ENCODE data around the gene TBCK. TPM values are rescaled to one million over a fixed set of nuclear protein-coding genes. Genes with fewer than 3 reads are reported as not detected.

TBCK gene
- total RNA-seq, 1 donor from 2014 or later, result 47.6 TPM

- H3K9me3 Mint-ChIP-seq, result no peaks in the 10 kb centered on the region
- H3K27me3 Mint-ChIP-seq (ENCODE audit: low read depth), result no peaks in the 10 kb centered on the region
- H3K4me3 Mint-ChIP-seq, result no peak overlapping the region
- H3K36me3 Mint-ChIP-seq (ENCODE audit: low read depth), result no peaks in the 10 kb centered on the region
- no peak overlapping the region for H3K27ac Mint-ChIP-seq (ENCODE audit: unreplicated experiment)
- TF ChIP-seq, protein P1, sequence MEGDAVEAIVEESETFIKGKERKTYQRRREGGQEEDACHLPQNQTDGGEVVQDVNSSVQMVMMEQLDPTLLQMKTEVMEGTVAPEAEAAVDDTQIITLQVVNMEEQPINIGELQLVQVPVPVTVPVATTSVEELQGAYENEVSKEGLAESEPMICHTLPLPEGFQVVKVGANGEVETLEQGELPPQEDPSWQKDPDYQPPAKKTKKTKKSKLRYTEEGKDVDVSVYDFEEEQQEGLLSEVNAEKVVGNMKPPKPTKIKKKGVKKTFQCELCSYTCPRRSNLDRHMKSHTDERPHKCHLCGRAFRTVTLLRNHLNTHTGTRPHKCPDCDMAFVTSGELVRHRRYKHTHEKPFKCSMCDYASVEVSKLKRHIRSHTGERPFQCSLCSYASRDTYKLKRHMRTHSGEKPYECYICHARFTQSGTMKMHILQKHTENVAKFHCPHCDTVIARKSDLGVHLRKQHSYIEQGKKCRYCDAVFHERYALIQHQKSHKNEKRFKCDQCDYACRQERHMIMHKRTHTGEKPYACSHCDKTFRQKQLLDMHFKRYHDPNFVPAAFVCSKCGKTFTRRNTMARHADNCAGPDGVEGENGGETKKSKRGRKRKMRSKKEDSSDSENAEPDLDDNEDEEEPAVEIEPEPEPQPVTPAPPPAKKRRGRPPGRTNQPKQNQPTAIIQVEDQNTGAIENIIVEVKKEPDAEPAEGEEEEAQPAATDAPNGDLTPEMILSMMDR (conservative IDR thresholded peaks at IDR 0.05), result no peak
- DNase-seq (ENCODE audit: low read depth, low spot score), result no peak
- no peaks in the 10 kb centered on the region for H3K4me1 Mint-ChIP-seq
Observed at GRCh38 chr4:106263594-106264330, 52.2 kb downstream of the TBCK start.

GRCh38 chr4:106261980-106262379 is 54.0 kb downstream of the TBCK start:
- TF ChIP-seq, protein P1 (conservative IDR thresholded peaks at IDR 0.05), result no peak
- DNase-seq (ENCODE audit: low read depth, low spot score), result no peak
- H3K9me3 Mint-ChIP-seq, result no peaks in the 10 kb centered on the region
- H3K4me1 Mint-ChIP-seq, result no peaks in the 10 kb centered on the region
- no peaks in the 10 kb centered on the region for H3K36me3 Mint-ChIP-seq (ENCODE audit: low read depth)
- H3K27me3 Mint-ChIP-seq (ENCODE audit: low read depth), result no peaks in the 10 kb centered on the region
- no peak overlapping the region for H3K4me3 Mint-ChIP-seq
- no peak overlapping the region for H3K27ac Mint-ChIP-seq (ENCODE audit: unreplicated experiment)

DNA sequence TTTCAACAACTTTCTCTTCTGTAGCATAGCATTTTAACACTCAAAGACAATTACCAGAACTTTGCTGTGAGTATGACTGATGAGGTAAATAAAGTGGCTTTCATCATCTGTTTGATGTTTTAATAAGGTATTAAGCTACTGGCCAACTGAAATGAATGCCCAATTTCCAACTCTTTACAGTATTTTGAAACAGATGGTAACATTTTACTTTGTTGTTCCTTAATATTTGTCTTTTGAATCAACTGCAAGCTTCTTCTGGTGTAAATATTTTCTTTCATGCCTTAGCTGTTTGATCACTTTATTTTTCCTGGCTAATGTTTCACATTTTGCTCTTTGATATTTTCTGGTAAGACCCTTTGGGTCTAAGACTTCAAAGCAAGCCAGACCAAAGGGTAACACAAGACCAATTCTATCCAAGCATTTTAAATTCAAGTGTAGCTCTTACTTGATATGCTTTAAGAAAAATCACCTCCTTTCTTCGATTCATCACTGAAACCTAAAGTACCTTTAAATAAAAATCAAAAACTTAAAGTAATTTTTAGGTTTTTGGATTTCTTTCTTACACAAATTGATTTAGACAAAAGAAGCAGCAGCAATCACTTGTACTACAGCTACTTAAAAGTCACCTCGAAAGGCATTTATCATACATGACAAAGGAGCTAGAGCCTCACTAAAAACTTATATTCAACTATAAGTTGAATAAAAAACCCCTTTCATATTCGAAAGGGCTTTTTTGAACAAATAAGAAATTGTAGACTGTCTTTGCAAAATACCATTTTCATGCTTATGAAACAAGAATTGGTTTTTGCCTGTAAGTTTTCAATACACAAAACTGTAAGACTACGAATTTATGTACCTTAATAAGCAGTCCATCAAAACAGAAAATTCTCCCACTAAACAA is 57.6 kb downstream of the TBCK start:
- DNase-seq (ENCODE audit: low read depth, low spot score), result no peak
- Mint-ChIP-seq H3K4me3 (no peak overlapping the region), H3K4me1 (no peaks in the 10 kb centered on the region), H3K27me3 (ENCODE audit: low read depth) (no peaks in the 10 kb centered on the region), H3K9me3 (no peaks in the 10 kb centered on the region), H3K36me3 (ENCODE audit: low read depth) (no peaks in the 10 kb centered on the region), H3K27ac (ENCODE audit: unreplicated experiment) (no peak overlapping the region)
- TF ChIP-seq, protein P1 (conservative IDR thresholded peaks at IDR 0.05), result no peak

DNA sequence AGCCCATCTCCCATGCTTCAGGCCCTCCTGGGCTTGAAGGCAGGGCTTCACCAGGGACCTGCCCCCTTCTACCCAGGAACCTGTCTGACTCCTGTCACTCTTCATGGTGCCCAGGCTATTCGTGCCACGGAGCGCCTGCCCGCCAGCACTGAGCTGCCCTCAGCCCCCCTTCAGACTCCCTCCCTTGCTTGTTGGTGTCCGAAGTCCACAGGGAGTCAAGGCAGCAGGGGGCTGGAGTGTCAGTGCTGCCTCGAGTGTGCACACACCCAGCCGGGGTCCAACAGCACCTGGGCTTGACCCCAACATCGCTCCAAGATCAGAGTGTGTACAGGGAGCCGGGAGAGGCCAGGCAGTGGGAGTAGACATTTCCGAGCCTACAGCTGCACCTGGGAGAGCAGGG is 59.8 kb downstream of the TBCK start:
- no peak for DNase-seq (ENCODE audit: low read depth, low spot score)
- Mint-ChIP-seq H3K9me3 (no peaks in the 10 kb centered on the region), H3K4me3 (no peak overlapping the region), H3K27ac (ENCODE audit: unreplicated experiment) (no peak overlapping the region), H3K4me1 (no peaks in the 10 kb centered on the region), H3K36me3 (ENCODE audit: low read depth) (no peaks in the 10 kb centered on the region), H3K27me3 (ENCODE audit: low read depth) (no peaks in the 10 kb centered on the region)
- TF ChIP-seq, protein P1 (conservative IDR thresholded peaks at IDR 0.05), result no peak

DNA sequence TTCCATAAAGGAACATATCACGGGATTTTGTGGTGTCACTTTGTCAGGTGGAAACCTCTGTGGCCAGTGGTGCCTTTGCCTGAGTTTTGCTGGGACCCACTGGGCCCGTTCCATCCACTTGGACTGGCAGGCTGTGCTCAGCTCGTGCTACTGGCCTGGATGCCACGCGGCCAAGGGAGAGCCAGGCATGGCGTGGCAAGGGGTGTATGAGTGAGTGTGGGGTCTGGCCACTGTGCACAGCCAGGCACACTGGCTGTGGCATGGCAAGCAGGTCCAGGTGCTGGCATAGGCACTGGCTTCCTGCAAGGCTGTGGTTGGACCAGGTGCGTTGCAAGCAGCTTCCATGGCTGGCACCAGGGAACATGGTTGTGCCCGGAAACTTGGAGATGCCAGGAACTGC is 60.8 kb downstream of the TBCK start:
- H3K36me3 Mint-ChIP-seq (ENCODE audit: low read depth), result no peaks in the 10 kb centered on the region
- H3K9me3 Mint-ChIP-seq, result no peaks in the 10 kb centered on the region
- no peak overlapping the region for H3K27ac Mint-ChIP-seq (ENCODE audit: unreplicated experiment)
- no peaks in the 10 kb centered on the region for H3K4me1 Mint-ChIP-seq
- TF ChIP-seq, protein P1 (conservative IDR thresholded peaks at IDR 0.05), result no peak
- no peak overlapping the region for H3K4me3 Mint-ChIP-seq
- H3K27me3 Mint-ChIP-seq (ENCODE audit: low read depth), result no peaks in the 10 kb centered on the region
- DNase-seq (ENCODE audit: low read depth, low spot score), result no peak

Measured in neural crest cell (in vitro differentiated cells).